ENCODE results near the gene TMEM18.

GRCh38 chr2:621303-622099 is 55.7 kb downstream of the TMEM18 start:
- TF ChIP-seq POLR2A (IDR thresholded peaks at IDR 0.05; ENCODE audit: low read length) (no peak), GATA1 (IDR thresholded peaks at IDR 0.05; ENCODE audit: low read depth, low read length) (no peak)
